GM18517 (cell line): Measurements from ENCODE around the gene RPL3.
"Not testable (repeated sequence)": the region's sequence is repeated elsewhere in the genome, so short reads cannot be mapped to it uniquely, and the experiment has no call there.

Experiments used
- ATAC-seq: cut with Tn5 transposase; IDR thresholded peaks from one replicate; pipeline ENCODE4 v1.9.1; 2021; ENCODE audit warnings: mild to moderate bottlenecking, moderate library complexity; ENCODE audit not compliant: unreplicated experiment

RPL3 gene

DNA sequence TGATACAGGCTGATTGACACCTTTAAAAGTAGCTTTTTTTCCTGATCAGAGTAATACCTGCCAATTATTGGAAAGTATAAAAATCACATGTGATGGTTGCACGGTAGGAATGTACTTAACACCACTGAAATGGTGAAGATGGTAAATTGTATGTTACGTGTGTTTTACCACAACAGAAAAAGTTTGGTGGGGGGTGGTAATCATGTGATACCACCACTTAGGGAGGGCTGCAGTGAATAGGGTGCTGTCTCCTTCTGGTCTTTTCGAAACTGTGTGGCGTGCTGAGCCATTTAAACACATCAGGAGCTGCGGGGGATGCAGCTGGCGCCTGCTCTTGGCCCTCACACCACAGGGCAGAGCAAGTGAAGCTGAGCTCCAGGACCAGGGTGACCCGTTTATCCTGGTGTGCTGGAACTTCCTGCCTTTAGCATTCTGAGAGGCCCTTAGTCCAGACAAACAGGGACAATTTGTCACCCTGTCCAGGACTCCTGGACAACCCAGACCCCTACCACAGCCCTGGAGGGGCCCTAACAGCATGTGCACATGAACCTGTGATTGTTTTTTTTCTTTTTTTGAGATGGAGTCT lies 33.0 kb upstream of the RPL3 start:
- ATAC-seq, result no peak

DNA sequence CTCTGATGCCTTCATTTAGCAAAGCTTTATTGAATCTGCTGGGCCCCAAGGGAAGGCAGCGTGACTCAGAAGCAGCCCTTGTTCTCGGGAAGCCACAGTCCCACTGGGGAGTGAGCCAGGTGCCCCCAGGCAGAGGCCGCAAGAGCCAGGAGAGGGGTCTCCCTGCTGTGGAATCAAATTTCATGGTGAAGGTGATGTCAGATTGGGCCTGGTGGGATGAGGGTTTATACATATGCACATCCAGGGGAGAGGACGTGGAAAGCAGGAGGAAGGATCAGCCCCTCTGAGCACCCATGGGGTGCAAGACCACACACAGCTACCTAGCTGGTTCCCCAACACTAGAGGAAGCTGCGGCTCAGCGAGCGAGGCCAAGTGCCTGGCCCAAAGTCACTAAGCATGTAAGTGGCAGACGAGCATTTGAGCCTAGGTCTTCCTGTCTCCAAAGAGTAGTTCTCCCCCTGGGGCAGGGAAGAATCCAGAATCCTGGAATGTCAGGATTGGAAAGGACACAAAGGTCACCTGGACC lies 32.3 kb upstream of the RPL3 start:
- ATAC-seq, result no peak

DNA sequence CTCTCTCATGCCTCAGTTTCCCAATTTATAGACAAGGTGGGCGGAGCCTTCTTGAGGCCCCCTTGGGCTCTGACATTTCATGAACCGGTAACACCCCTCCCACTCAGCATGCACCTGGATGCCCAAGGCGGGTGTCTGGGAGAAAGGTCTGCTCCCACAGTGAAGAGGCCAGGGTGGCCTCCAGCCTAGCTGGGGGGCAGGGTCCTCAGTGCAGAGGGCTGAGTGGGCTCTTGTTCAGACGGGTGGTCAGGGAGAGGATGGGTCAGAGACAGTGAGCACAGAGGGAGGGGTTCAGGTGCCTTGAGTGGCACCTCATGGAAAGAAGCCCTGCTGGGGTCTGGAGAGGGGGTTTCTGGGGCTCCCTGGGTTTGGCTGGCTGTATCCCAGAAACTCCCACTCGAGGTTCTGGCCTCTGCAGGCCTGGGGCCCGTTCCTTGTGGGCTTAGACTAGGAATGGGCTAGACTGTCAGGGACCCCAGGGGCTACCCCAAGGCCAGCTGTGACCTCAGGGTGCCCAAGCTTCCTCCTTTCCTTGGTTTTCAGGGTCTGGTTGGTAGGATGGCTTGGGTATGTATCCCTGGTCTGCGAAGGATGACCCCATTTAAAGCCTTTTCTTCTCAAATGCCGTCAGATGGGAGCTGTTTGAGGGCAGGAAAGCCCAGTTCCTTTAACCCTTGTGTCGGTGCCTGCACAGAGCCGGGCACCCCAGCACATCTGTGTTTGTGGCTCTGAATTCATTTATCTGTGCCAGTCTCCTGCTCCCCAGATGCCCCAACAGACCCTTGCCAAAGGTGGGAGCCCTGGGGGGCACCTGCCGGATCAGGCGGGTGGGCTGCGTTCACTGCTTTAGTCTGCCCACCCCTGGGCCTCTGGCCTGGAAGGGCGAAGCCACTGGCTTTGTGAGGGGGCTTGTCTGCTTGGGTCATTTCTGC lies 31.6 kb upstream of the RPL3 start:
- no peak for ATAC-seq

DNA sequence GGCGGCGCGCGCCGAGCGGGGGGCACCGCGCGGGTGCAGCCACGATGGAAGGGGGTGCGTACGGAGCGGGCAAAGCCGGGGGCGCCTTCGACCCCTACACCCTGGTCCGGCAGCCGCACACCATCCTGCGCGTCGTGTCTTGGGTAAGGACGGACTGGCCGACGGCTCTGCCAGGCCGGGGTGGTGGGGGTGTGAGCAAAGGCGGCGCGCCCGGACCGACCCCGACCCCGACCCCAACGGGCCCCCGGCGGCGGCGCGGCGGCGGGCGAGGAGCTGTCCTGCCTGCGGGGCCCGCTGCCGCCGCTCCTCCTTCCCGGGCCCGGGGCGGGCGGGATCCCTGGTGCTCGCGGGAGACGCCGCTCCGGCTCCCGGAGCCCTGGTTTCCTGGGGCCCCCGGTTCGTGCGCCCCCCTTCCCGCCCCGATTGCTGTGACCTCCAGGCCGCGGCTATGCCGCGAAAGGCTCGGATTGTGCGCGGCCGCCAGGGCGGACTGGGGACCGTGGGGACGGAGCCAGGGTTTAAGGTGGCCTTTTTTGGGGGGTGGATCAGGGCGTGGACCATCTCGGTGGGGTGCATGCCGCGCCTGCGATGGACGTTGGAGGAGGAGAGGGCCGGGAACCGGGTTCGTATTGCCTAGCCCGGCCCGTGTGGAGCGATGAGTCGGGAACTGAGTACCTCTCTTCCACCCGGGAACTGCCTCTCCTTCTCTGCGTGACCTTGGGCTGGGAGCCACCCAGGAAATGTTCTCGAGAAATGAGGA lies 30.7 kb upstream of the RPL3 start, which contains the start of gene SYNGR1:
Gene SYNGR1, plus strand, starts transcription at position 25 of the 760 bp plus-strand sequence. Its CDS starts 20 bp downstream, at position 45.
- ATAC-seq, result no peak

DNA sequence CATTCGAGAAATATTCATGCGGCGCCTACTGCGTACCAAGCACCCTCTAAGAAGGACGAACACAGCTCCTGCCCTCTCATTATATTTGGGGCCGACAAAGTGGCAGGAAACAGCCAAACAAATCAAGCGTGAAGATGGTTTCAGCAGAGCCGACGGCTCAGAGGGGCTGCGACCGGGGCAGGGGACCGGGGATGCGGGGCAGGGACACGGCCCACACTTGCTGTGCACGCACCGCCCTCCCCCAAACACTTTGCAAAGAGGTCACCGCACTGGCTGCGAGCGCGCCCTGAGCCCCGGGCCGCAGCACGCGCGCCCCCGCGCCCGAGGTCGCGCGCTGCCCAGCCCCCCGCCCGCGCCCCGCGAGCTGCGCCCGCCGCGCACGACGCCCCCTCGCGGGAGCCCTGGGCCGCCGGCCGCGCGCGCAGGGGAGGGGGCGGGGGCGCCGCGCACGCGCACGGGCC lies 30.1 kb upstream of the RPL3 start:
- no peak for ATAC-seq

DNA sequence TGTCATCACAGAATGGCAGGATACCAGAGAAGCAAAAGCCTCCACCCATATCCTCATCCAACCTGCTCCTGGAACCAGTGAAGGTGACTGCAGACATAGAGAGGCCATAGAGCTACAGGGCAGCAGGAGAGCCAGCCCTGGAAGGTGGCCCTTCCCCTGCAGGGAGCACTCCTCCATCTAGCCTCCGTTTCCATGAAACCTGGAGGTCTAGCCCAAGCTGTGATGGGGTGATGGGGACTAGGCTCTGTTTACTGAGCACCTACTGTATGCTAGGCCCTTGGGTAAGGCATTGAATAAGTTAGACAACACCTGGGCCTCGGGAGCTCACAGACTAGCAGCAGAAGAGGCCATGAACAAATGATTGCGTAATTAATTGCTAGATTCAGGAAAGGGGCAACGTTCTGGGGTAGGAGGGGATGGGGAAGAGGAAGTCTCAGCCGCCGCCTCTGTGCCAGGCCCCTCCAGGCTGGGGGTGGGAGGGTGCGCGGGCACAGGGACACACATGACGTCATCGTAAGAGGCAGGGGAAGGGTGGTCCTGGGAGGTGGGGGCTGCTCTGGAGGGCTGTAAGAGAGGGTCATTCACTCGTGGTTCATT lies 29.6 kb upstream of the RPL3 start:
- ATAC-seq, result no peak

DNA sequence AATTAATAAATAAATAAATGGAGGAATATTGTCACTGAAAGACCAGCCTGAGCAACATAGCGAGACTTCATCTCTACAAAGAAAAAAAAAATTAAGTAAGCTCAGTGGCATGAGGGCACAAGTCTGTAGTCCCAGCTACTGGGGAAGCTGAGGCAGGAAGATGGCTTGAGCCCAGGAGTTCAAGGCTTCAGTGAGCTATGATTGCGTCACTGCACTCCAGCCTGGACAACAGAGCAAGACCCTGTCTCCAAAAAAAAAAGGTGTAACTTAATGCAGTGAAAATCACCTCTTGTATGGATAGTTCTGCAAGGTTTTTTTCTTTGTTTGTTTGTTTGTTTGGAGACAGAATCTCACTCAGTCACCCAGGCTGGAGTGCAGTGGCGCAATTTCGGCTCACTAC lies 25.8 kb upstream of the RPL3 start:
- ATAC-seq, result no peak

DNA sequence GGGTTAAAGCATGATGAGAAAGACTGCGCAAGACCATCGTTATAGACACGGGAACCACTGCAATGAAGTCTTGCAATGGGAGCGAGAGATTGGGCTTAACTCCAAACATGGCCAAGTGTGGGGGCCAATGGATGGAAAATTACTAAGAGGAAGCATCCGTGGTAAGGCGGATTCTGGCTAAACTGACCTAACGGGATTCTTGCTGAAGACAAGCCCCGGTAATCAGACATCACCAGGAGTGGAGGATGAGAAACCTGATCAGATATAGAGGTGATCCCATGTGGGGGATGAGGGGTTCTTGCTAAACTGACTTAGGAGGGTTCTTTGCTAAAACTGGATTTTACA lies 24.6 kb upstream of the RPL3 start:
- no peak for ATAC-seq

DNA sequence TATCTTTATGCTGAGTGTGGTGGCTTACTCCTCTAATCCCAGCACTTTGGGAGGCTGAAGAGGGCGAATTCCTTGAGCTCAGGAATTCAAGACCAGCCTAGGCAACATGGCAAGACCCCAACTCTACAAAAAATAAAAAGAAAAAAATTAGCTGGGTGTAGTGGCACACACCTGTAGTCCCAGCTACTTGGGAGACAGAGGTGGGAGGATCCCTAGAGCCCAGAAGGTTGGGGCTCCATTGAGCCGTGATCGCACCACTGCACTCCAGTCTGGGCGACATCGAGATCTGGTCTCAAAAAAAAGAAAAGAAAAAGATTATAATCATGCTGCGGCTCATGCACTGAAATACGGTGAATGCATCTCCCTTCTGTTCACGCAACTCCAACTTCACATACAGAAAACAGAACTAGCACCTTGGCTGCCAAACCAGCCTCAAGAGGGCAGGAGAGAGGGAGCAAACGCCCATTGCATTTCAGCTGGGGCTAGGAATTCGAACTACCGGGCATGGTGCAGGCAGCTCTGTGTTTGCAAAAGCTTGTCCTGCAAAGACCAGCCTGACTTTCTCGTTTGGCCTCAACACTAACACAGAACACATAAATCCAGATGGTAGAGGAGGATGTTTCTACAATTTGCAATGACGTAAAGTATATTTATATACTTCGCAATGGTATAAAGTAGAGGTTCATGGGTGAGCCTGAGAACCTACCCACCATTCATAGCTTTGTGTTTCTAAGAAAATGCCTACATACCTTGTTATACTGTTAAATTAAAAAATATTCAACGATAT lies 24.0 kb upstream of the RPL3 start:
- no peak for ATAC-seq

DNA sequence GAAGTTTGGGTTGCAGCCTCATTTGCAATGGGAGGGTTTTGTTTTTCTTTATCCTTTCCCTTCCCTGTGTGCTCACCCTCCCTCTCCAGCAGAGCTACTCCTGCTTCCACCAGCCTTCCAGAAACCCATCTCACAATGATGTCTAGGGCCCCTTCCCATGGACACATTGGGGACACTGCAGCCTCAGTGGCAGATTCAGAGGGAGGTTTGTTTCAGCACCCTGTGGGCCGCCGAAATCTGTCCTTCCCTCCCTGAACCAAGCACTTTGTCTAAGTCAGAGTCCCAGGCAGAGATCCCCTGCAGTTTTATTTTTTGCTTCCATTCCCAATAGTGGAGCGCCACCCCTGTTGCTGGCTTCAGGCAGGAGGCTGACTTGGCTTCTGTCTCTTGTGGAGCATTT lies 21.8 kb upstream of the RPL3 start:
- ATAC-seq, result no peak

DNA sequence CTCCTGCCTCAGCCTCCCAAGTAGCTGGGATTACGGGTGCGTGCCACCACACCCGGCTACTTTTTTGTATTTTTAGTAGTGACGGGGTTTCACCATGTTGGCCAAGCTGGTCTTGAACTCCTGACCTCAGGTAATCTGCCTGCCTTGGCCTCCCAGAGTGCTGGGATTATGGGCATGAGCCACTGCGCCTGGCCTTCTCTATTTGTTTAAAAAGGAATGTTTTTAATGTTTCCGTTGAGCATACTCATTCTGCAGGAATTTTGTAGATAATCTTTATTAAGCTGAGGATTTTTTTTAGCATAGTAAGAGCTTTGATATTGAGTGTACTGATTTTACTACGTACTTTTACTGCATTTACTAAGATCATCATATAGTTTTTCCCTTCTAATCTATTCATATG lies 20.4 kb upstream of the RPL3 start:
- not testable (repeated sequence) for ATAC-seq

DNA sequence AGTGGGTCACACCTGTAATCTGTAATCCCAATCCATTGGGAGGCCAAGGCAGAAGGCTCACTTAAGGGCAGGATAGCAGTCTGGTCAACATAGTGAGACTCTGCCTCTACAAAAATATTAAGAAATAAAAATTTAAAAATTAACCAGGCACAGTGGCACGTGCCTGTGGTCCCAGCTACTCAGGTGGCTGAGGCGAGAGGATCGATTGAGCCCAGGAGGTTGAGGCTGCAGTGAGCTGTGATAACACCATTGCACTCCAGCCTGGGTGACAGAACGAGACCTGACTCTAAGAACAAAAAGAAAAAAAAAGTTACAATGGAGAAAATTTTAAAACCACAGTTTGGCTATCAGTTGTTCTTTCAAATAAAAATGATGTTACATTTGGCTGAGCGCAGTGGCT lies 17.0 kb upstream of the RPL3 start:
- no peak for ATAC-seq

DNA sequence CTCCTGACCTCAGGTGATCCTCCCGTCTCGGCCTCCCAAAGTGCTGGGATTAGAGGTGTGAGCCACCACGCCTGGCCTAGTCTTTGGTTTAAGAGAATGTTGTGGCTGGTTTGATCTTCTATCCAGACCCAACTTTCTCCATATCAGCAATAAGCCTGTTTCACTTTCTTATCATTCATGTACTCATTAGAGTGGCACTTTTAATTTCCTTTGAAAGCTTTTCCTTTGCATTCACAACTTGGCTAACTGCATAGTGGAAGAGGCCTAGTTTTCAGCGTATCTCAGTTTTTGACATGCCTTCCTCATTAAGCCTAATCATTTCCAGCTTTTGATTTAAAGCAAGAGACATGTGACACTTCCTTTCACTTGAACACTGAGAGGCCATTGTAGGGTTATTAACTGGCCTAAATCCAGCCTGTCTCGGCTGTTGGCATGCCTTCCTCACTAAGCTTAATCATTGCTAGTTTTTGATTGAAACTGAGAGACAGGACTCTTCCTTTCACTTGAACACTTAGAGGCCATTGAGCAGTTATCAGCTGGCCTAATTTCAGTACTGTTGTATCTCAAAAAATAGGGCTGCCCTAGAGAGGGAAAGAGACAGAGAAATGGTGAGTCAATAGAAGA lies 13.1 kb upstream of the RPL3 start:
- ATAC-seq, result no peak

DNA sequence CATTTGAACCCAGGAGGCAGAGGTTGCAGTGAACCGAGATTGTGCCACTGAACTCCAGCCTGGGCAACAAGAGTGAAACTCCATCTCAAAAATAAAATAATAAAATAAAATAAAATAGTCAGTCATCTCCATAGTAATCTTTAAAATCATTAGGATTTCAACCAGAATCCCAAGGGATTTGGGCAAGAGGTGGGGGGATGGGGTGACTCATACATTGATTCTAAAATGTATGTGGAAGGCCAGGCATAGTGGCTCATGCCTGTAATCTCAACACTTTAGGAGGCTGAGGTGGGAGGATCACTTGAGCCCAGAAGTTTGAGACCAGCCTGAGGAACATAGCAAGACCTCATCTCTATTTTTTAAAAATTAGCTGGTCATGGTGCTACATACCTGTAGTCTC lies 11.1 kb upstream of the RPL3 start:
- not testable (repeated sequence) for ATAC-seq

DNA sequence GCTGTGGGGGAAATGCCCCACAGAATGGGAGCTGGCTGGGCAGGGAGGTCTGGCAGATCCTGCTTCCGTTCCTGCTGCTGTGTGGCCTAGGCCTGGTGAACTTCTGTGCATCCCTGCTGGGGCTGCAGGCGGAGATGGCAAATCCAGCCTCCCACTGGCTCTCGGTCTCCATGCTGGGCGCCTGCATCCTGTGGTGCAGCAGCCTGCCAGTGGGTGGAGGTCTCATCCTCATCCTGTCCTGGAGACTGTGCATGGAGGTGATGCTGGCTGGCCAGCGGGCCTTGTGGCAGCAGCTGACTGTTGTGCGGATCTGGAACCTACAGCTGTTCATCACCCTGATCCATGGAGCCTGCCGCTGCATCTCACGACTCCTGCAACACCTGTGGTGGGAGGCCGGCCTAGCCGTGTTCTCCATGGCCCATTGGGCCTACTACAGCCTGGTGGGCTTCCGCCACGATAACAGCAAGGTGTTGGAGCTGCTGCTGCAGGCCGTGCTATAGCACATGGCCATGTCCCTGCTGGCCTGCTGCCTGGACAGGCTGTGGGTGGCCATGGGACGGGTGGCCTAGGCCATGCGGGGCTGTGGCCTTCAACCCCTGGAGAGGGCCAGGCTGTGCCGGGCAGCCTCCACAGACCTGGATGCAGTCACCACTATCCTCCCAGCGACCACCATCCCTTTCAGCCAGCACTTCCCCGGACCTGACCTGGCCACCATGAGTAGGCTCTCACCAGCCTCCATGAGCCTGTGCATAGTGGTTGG lies 8.8 kb upstream of the RPL3 start:
- ATAC-seq, result no peak

DNA sequence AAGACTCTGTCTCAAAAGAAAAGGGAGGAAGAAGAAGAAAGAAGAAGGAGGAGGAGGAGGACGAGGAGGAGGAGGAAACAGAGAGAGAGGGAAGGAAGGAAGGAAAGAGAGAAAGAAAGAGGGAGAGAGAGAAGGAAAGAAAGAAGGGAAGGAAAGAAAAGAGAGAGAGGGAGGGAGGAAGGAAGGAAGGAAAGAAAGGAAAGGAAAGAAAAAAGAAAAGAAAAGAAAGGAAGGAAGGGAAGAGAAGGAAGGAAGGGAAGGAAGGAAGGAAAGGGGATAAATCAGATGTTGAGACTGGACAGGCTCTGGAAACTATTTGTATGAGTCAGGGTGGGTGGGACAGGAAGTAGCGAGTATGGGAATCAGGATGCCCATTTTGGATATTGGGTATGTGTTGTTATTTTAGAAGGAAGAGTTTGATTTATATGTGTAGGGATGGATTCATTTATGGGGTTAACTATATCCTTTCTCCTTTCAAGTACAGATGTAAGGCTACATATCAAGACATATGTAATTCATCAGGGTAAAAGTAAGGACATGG lies 6.0 kb upstream of the RPL3 start:
- ATAC-seq, result no peak

DNA sequence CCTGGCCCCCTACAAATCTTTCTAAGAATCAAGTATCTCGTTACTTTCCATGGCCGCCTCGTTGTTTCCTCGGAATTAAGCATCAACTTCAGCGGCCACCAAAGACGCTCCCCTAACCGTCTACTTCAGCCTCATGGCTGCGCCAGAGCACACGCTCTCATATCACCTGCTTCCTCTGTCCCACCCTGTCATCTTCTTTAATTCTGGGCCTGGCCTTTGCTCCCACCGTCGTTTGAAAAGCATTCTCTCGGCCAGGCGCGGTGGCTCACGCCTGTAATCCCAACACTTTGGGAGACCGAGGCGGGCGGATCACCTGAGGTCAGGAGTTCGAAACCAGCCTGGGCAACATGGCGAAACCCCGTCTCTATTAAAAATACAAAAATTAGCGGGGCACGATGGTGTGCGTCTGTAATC lies 1.2 kb upstream of the RPL3 start:
- ATAC-seq, result not testable (repeated sequence)

DNA sequence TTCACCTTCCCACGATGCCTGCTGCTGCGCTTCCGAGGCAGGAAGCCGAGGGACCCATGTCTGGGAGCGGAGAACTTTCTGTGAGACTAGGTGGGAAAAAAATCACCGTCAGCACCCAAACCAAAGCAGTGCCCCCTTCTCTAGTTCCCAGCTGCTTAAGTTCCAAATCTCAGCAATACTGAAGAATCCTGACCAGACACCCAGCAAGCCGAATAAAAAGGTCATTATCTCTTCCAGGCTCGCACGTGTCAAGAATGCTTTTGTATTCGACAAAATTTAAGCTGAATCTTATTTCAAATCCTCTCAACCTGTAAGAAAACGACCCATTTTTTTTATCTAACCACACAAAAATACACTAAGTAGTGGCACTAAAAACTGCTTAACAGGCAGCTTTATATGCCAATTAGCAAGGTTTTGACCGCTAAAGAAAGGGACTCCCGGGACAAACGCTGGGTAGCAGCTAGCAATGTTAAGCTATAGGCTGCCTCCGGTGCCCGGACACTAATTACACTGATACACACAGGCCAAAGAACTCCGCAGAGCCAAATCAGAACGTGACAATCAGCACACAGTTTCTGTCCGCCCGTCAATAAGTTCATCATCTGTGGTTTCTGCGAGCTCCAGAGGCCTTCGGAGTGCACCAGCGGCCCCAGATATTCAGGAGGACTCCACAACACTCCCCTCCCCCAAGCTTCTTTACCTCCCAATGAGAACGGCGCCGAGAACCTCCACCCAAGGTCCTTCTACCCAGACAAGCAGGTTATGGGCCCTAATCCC lies 728 bp downstream of the RPL3 start:
- ATAC-seq, result no peak
